ENCODE measurements around the gene SLC6A6. TPM values are rescaled to one million over a fixed set of nuclear protein-coding genes. Genes with fewer than 3 reads are reported as not detected.
"Not testable (repeated sequence)": the region's sequence is repeated elsewhere in the genome, so short reads cannot be mapped to it uniquely, and the experiment has no call there.

The SLC6A6 gene
- total and polyA plus RNA-seq, 12 donors = 10.6 to 197 (median 85.6) TPM

DNA sequence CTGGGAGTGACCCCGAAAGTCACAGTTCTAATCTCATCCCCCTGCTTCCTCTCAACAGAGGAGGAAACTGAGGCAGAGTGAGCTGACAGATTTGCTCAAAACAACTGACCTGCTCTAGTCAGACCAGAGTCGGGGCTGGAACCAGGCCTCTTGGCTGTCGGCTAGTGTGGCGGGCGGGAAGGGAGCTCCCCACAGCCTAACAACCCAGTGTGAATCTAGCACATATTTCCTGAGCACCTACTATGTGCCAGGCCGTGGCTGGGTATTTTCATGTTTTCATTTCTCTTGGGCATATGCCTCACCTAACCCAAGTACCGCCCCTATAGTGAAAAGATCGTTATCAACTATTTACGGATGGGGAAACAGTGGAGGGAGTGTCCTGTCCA, 110.5 kb downstream of the SLC6A6 start:
- intact Hi-C loops (cut with DNase I) = no loop called here
- H3K27ac ChIP-seq = no peak overlapping the region
- H3K4me3 ChIP-seq = no peak overlapping the region
- no peaks in the 10 kb centered on the region for H3K9me3 ChIP-seq (replicated peaks in 1 of 3)
- H3K27me3 ChIP-seq = no peaks in the 10 kb centered on the region
- WGBS, 4 donors = 72 to 81% (median 78%) methylated on average over 7 to 9 of the region's 9 CpGs
- H3K36me3 ChIP-seq (replicated peaks in 1 of 2) = no peaks in the 10 kb centered on the region
- H3K4me1 ChIP-seq (replicated peaks in 1 of 2) = no peaks in the 10 kb centered on the region
- DNase-seq = no peak
- TF ChIP-seq POLR2A (IDR thresholded peaks at IDR 0.05) = no peak
- TF ChIP-seq, protein P1, sequence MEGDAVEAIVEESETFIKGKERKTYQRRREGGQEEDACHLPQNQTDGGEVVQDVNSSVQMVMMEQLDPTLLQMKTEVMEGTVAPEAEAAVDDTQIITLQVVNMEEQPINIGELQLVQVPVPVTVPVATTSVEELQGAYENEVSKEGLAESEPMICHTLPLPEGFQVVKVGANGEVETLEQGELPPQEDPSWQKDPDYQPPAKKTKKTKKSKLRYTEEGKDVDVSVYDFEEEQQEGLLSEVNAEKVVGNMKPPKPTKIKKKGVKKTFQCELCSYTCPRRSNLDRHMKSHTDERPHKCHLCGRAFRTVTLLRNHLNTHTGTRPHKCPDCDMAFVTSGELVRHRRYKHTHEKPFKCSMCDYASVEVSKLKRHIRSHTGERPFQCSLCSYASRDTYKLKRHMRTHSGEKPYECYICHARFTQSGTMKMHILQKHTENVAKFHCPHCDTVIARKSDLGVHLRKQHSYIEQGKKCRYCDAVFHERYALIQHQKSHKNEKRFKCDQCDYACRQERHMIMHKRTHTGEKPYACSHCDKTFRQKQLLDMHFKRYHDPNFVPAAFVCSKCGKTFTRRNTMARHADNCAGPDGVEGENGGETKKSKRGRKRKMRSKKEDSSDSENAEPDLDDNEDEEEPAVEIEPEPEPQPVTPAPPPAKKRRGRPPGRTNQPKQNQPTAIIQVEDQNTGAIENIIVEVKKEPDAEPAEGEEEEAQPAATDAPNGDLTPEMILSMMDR (IDR thresholded peaks at IDR 0.05) = no peak

DNA sequence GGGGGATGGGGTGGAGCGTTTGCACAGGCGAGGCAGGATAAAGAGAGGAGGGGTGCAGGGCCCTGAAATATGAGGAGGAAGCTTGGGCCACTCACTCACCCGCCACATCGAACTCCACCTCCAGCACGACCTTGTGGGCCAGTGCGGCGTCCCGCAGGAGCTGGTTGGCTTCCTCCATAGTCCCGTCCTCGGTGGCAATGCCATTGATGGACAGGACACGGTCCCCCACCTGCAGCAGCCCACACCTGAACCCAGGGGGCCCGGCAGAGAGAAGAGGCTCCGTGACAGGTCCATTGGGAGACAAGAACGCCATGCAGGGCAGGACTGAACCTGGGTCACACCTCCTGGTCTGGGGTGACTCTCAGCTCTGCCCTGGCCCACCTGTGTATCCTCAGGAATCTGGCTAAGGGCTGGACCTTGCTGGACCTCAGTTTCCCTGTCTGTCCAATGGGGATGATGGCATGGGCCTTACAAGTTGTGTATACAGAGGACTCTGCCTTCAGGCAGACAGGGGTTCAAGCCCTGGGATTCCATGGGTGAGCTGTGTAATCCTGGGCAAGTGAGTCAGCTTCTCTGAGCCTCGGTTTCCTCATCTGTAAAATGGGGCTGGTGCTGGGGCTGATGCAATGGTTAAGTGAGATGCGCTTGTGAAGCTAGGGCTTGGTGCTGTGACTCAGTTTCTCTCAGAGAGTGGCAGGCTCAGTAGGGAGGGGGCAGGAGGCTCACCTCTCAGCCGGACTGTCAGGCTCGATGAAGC, 111.3 kb downstream of the SLC6A6 start:
- no peaks in the 10 kb centered on the region for H3K36me3 ChIP-seq (replicated peaks in 1 of 2)
- H3K4me1 ChIP-seq (replicated peaks in 1 of 2) = no peaks in the 10 kb centered on the region
- no peak for TF ChIP-seq POLR2A (IDR thresholded peaks at IDR 0.05)
- TF ChIP-seq, protein P1 (IDR thresholded peaks at IDR 0.05) = no peak
- DNase-seq = peak in 1 of 7 donors; percentile 1
- H3K27me3 ChIP-seq = no peaks in the 10 kb centered on the region
- intact Hi-C loops (cut with DNase I) = no loop called here
- H3K27ac ChIP-seq = no peak overlapping the region
- H3K9me3 ChIP-seq (replicated peaks in 1 of 3) = no peaks in the 10 kb centered on the region
- 66 to 80% (median 76%) methylated on average over 6 to 18 of the region's 18 CpGs for WGBS, 4 donors
- no peak overlapping the region for H3K4me3 ChIP-seq

DNA sequence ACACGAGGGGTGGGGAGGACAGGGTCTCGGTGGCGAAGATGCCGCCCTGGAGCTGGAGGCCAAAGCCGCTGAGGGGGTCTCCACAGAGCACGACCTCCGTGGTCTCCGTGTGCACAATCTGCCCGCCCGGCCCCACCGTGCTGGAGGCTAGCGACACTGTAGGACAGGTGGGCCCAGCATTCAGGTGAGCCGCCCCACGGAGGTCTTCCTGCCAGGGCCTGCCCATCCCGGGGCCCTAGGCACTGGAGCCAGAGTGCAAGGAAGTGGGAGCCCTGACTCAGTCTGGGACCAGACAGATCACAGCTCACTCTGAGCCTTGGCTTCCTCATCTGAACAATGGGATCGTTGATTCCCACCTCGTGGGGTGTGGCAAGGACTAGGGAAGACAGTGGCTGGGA, 111.9 kb downstream of the SLC6A6 start:
- Histone ChIP-seq H3K36me3 (replicated peaks in 1 of 2) (no peaks in the 10 kb centered on the region), H3K9me3 (replicated peaks in 1 of 3) (no peaks in the 10 kb centered on the region), H3K27ac (no peak overlapping the region), H3K4me3 (no peak overlapping the region), H3K27me3 (no peaks in the 10 kb centered on the region), H3K4me1 (replicated peaks in 1 of 2) (no peaks in the 10 kb centered on the region)
- intact Hi-C loops (cut with DNase I) = no loop called here
- TF ChIP-seq, protein P1 (IDR thresholded peaks at IDR 0.05) = no peak
- TF ChIP-seq POLR2A (IDR thresholded peaks at IDR 0.05) = no peak
- DNase-seq = peak in 1 of 7 donors; percentile 1
- WGBS, 4 donors = 83 to 92% (median 86%) methylated on average over 9 to 17 of the region's 17 CpGs

DNA sequence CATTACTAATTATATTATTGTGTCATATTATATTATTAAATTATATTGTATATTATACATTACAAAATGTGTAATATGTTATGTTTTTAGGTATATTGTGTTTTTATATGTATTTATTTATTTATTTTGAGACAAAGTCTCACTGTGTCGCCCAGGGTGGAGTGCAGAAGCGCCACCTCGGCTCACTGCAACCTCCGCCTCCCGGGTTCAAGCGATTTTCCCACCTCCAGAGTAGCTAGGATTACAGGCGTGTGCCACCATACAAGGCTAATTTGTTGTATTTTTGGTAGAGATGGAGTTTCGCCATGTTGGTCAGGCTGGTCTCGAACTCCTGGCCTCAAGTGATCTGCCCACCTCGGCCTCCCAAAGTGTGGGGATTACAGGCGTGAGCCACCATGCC, 113.1 kb downstream of the SLC6A6 start:
- H3K27me3 ChIP-seq; H3K36me3 ChIP-seq (replicated peaks in 1 of 2); intact Hi-C loops (cut with DNase I); H3K27ac ChIP-seq; DNase-seq; H3K4me1 ChIP-seq (replicated peaks in 1 of 2); H3K4me3 ChIP-seq; H3K9me3 ChIP-seq (replicated peaks in 1 of 3): not testable (repeated sequence)
- whole genome bisulfite sequencing, 4 donors = 89 to 96% (median 95%) methylated on average over 11 of the region's 11 CpGs
